ENCODE measurements around the gene SOWAHA.

SOWAHA gene

DNA sequence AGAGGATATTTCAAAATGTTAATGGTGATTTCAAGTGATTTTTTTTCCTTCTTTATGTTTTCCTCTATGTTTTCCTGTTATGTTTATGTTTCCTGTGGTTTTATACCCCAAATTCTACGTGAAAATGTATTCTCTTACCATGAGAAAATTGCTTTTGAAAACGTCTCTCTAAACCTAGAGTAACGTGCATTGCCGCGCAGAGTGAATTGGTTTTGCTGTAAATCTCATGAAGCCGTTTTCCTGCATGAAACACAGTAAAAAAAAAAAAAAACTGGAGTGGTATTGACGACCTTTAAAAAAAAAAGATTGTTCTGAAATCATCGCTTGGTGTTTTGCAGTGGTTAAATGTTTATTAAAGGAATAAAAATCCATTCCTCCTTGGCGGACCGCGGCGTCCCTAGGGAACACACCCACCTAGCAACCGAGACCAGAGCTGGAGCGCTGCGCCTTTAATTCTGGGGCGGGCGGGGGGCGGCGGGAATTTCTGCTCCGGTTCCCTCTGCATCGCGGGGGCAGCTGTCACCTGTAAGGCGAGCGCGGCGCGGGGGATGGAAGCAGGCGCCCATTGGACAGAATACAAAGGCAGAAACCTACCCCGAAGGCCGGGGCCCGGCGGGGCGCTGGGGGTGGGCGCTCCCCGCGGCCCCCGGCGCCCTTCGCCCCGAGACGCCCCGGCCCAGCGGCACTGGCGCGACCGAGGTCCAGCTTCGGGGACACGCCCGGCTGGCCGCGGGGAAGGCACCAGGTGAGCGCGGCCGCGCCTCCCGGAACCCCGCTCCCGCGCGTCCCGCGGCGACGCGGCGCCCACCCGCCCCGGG, at the start of gene SOWAHA:
TSS of gene SOWAHA (plus strand) at position 522 of the 818 bp plus-strand sequence. CDS start 320 bp downstream, outside the sequence.
- peak; percentile 40 for DNase-seq

GRCh38 chr5:132764051-132764450, 49.1 kb upstream of the SOWAHA start:
- no peak for DNase-seq

DNA sequence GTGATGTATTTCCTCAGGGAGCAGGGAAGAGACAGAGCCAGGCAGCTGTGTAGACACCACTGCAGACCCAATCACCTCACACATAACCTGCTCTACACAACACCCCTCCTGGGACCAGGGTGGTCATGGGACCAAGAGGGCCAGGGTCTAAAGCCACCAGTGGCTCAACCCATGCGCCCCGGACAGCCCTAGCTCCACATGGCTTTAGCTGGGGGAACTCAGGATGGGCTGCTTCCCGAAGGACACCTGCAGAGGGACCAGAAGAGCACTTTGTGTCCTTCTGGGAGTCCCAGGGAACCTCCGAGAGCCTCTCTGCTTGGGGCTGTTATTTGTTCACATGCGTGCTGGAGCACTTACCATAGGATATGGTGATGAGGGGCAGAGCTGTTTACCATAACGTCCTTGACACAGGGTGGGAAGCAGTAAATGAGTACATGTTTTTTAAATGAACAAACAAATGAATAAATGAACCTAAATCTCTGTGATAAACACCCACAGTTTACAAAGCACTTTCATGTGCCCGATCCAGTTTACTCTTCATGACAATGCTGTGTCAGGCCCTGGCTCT, 48.3 kb upstream of the SOWAHA start:
- no peak for DNase-seq

DNA sequence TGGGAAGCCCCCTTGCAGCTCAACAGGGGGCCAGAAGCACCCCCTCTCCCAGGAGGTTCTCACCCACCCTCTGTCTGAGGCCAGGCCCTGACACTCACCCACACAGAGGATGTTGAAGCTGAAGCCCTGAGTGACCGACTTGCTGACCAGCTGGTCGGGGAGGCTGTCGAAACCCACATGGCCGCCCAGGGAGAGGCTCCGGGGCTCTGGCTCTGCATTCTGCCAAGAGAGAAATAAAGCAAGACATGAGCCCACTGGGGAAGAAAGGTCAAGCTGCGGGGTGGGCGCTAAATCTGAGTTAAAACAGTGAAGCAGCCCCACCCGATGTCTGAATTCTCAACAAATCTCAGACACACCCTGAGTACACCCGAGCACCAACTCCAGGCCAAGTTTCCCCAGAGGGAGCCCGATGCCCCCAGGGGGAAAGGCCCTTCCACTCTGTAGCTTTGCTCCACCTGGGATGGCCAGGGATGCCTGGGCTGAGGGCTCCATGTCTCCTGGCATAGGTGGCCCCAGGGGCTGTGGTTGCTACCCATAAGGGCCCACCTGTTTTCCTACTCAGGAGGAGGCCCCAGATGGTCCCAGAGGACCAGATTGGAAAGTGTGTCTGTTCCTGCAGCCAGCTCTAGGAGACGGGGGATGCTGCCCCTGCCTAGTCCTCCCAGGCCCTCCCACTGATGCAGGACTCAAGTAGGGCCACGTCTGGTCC, 47.6 kb upstream of the SOWAHA start:
- no peak for DNase-seq

DNA sequence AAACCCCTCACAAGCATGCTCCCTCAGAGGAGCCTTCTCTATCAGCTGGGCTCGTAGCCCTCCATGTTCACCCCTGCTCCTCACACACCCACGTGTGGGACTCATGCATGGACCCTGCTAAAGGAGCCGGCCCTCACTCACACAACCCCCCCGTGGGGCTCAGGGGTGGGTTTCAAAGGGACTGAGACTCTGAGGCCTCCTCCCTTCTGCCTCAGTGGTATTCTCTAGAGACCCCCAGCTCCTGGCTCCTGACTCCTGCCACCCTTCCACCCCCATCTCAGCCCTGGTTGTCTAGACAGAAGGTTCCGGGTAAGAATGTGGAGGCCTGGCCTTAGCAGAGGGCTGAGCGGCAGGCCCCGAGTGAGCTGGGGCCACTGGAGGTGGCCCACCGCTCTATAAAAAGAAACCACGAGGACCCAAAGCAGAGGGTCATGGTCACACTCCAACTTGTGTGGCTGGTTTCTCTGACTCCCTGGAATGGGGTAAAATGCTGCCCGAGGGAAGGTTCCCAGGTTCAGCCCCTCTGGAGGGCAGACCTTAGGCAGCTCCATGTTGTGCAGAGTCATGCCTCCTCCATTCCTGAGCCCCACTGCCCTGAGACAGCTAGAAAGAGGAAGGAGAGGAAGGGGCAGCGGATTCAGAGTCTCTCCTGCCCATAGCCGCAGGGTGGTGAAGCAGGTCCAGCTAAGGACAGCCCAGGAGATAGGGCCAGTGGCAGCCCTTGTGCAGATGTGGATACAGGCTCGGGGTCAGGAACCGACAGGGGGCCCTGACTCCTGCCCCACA, 46.9 kb upstream of the SOWAHA start:
- DNase-seq, result no peak

DNA sequence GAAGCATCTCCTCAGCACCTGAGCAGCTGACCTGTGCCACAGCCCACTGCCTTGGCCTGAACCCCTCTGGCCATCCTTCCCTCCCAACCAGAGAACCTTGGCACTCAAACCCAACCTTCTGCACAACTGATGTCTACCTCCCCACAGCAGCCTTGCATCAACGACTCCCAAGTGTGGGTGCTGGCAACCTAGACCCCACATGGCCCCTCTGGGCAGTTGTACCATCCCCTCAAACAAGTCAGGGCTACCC, 46.4 kb upstream of the SOWAHA start:
- DNase-seq, result no peak

DNA sequence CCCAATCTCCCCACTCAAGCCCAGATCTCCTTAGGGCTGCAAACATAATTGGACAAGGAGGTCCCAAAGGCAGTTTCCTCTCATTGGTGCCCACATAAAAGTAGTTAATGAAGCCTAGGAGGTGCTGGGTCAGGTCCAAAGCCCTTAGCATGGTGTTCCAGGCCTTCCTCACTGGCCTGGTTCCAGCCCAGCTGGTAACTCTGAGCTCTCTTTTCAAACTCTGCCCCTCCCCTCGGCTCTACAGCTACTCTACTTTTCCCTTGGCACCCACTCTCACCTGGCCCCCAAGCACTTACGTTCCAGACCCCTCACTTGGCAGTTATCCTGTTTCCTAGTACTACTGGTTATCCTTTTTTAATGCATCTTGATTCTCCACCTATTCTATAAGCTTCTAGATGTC, 46.0 kb upstream of the SOWAHA start:
- DNase-seq, result no peak

DNA sequence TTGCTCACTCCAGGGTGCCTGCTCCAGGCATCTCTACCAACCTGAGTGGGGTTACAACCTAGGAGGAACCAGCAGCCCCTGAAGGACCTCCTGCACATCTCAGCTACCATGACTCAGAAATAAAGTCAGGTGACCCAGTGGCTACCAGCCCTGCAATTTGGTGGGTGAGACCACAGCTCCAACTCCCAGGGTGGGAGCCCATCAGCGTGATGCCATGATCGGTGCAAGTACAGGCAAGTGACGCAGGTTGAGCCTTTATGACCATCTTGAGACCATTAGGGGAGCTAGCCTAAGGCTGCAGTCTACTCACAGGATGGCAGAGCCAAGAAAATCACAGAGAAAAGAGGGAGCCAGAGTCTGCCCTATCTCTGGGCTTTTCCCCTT, 44.6 kb upstream of the SOWAHA start:
- no peak for DNase-seq

GRCh38 chr5:132770476-132771159, 42.5 kb upstream of the SOWAHA start:
- DNase-seq, result no peak

DNA sequence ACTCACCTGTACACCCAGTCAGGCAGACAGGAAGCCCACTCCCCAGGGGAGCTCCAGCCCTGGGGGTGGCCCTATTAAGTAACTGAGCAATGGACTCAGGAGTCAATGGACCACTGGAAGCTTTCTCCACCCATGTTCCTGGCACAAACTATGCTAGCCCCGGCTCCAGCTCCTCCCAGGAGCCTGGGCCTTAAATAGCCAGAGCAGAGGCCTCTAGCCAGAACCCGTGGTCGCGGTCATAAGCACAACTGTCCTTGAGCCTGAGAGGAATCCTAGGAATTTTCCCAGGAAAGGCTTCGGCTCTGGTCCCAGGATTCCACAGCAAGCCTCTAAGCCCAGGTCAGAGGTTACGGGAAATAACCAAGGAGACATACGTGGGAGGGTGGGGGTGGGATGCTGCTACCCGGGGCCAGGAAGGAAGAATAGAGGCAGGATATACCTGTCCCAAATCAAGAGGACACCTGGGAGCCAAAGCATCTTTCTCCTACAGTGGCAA, 41.6 kb upstream of the SOWAHA start:
- no peak for DNase-seq

- no peak for DNase-seq
Measured at GRCh38 chr5:132772291-132773070, 40.6 kb upstream of the SOWAHA start.

DNA sequence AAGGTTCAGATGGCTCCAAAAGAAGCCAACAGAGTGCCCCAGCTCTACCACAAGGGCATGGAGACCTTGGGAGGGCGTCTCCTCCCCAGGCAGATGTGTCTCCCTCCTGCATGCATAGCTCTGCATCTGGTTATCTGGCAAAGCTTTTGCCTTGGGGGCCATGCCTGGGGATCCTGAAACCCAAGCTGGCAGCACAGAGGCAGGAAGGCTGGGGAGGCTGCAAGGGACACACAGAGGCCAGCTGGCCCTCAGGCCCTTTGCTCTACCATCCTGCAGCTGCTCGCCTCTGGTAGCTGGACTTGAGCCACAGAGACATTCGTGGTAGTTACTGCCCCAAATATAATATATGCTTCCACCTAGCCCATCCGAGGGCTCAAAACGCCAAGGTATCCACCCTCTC, 40.0 kb upstream of the SOWAHA start:
- no peak for DNase-seq

DNA sequence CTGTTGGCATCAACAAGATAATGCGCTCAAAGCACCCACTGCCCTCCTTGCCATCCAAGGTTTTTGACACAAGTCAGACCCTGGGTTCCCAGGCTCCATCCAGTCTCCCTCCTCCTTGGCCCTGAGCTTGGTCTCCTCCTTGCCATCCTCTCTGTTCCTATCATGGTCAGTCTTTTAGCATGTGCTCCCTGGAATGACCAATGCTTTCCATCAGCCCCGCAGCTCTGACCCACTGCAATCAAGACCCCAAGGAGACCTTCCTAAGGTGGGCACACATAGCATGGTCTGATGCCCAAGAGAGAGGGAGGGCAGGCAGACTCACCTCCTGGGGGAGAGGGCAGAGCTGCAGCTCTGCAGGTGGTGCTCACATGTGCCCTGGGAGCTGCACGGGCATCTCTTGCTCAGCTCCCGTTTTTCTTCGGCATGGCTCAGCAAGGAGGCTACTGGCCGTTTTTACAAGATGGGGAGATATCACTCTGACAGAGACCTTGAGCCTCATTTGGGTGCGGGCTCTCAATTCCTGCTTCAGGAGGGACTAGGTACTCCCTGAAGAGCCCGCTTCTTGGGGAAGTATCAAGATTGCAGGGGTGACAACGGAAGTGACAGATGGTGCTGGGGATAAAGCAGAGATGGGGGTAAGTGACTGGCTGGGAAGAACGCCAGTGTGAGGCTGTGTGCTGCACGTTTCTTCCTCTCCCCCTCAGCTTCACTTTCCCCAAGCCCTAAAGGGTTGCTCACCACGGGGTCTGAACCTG, 39.3 kb upstream of the SOWAHA start:
- DNase-seq, result no peak

GRCh38 chr5:132774406-132774805, 38.7 kb upstream of the SOWAHA start:
- no peak for DNase-seq

- DNase-seq, result no peak
Measured at GRCh38 chr5:132774896-132775295, 38.2 kb upstream of the SOWAHA start.

GRCh38 chr5:132775476-132775961, 37.6 kb upstream of the SOWAHA start:
- DNase-seq, result no peak

DNA sequence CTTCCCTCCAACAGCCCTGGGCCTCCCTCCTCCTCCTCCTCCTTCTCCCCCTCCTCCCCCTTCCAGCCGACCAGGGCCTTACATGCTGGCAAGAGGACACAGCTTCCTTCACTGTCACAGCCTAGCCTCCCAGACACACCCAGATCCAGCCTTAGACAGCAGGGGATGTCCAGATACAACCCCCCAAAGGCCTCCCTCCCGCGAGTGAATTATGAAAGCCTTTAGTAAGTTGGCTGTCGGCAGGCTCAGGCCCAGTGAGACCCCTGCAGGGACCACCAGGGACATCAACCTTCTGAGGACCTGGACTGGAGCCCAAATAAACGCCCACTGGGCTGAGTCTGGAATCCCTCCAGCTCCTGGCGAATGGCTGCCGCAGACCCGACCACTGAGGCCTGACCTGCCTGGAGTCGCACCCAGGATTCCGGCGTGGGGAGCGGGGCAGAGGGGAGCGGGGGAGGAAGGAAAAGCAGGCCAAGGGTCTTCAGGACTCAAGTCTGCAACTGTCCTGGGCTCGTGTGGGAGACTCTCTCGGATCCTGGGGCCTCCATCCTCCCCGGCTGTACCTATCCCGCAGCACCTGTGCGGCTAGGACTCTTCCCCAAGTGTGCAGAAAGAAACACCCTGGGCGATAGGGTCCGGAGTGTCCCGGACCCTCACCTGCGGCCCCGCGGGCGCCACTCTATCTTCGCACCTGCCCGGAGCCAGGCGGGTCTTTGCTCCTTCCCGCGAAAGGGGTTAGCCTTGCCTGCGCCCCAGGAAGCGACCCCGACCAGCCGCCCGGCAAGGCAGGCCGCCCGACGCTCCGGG, 36.8 kb upstream of the SOWAHA start:
- DNase-seq, result no peak

GRCh38 chr5:132776938-132777208, 36.2 kb upstream of the SOWAHA start:
- no peak for DNase-seq

DNA sequence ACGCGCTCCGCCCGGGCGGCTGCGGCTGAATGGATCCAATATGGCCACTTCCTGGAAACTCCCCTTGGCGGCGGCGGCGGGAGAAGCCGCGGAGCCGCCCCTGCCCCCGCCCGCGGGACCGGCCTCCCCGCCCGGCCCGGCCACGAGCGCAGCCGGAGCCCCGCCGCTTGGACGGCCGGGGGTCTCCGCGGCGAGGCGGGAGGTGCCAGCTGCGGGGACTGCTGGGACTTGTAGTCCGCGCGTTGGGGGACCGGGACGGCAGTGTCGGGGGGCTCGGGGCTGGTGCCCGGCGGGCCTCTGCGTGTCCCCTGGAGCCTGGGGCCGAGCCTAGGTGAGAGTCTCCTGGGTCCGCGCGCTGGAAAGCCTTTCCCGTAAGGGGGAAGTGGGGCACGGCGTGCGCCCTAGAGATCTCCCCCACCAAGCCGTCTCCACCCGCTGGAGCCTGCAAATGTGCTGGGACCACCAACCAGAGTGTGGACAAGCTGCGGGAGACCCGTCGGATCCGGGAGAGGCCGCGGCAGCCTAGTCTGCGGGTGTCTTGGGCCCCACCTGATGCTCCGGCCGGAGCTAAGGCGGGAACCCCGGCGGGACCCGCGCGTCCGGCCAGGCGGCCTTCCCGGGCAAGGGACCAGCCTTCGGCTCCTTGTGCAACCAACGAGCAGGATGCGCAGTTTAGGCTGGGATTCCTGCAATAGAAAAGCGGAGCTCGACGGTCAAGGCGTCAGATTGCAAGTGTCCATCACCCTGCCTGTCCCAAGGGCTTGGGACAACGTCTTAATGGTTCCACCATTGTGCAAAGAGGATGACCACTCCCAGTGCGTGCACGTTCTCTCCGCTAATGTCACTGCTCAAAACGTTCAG, 35.7 kb upstream of the SOWAHA start, which contains the start of gene SEPTIN8:
TSS of gene SEPTIN8 (minus strand) at position 31 of the 861 bp plus-strand sequence. CDS start 102 bp downstream, outside the sequence.
- DNase-seq, result peak; percentile 56
